NB4 (cell line): ENCODE measurements around the gene B3GAT3.

Experiments used
- DNase-seq: peaks from one replicate; pipeline ENCODE4 v3.0.0; 2010; ENCODE audit warnings: low read depth
- H3K4me3 ChIP-seq: one replicate; pipeline ENCODE4 v1.5.1; 2011; ENCODE audit warnings: mild to moderate bottlenecking, low read depth, low read length, moderate library complexity
- MYC ChIP-seq: IDR thresholded peaks from 2 replicates; pipeline ENCODE4 v1.6.1; 2011; ENCODE audit warnings: low read depth, low read length
- POLR2A ChIP-seq: IDR thresholded peaks from 2 replicates; pipeline ENCODE4 v1.6.1; 2011; ENCODE audit warnings: mild to moderate bottlenecking; ENCODE audit not compliant: insufficient read length; ENCODE audit errors: extremely low read depth
- TF ChIP-seq, protein P1 (sequence below): IDR thresholded peaks from one replicate; pipeline ENCODE4 v1.5.1; 2012; ENCODE audit warnings: low read depth, low read length
- TF ChIP-seq, protein P2 (sequence below): IDR thresholded peaks from 2 replicates; pipeline ENCODE4 v1.6.1; 2011; ENCODE audit warnings: low read depth, low read length

The B3GAT3 gene

DNA sequence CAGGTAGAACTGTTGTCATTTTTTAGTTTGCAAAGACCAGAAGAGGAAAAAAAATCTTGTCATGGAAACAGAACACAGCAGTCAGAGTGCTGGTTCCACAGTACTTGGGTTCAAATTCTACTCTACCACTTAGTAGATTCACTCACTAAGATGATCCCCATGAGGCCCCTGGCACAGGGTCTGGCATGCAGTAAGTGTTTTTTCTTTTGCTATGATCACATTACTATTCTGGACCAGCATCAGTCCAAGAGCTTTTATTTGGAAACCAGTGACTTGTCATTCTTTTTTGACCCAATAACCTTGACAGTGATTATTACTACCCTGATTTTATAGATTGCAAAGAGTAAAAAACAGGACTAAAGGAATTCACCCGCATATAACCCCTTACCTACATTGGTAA lies 52.2 kb downstream of the B3GAT3 start:
- TF ChIP-seq, protein P1, sequence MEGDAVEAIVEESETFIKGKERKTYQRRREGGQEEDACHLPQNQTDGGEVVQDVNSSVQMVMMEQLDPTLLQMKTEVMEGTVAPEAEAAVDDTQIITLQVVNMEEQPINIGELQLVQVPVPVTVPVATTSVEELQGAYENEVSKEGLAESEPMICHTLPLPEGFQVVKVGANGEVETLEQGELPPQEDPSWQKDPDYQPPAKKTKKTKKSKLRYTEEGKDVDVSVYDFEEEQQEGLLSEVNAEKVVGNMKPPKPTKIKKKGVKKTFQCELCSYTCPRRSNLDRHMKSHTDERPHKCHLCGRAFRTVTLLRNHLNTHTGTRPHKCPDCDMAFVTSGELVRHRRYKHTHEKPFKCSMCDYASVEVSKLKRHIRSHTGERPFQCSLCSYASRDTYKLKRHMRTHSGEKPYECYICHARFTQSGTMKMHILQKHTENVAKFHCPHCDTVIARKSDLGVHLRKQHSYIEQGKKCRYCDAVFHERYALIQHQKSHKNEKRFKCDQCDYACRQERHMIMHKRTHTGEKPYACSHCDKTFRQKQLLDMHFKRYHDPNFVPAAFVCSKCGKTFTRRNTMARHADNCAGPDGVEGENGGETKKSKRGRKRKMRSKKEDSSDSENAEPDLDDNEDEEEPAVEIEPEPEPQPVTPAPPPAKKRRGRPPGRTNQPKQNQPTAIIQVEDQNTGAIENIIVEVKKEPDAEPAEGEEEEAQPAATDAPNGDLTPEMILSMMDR = no peak
- H3K4me3 ChIP-seq = no peak overlapping the region
- no peak for DNase-seq

- no peak overlapping the region for H3K4me3 ChIP-seq
- DNase-seq = no peak
- TF ChIP-seq, protein P2, sequence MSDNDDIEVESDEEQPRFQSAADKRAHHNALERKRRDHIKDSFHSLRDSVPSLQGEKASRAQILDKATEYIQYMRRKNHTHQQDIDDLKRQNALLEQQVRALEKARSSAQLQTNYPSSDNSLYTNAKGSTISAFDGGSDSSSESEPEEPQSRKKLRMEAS = no peak
- TF ChIP-seq MYC (no peak), POLR2A (no peak)
- TF ChIP-seq, protein P1 = no peak
These were observed 54.7 kb downstream of the B3GAT3 start for GRCh38 chr11:62567018-62567633.

DNA sequence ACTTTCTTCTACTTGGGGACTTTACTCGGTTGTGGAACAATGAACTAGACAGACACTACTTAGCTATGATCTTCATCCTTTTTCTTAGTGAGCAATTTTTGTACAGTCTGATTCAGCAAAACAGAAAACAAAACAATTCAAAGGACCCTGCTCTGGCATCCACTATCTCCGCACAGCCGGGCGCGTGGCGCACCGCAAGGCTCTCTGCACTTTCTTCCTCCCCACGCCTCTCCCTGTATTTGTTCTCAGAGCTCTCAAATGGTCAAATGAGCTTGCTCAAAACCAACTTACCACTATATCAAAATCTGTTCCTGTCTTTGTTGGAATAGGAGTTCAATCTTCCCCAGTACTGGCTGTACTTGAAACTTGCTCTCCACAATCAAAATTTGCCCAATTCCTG lies 55.5 kb downstream of the B3GAT3 start:
- no peak overlapping the region for H3K4me3 ChIP-seq
- no peak for DNase-seq
- TF ChIP-seq, protein P2 = no peak
- TF ChIP-seq, protein P1 = no peak
- TF ChIP-seq MYC (no peak), POLR2A (no peak)
